ENCODE data around the gene ARHGAP23. TPM values are rescaled to one million over a fixed set of nuclear protein-coding genes. Genes with fewer than 3 reads are reported as not detected.
A peak's percentile ranks its signal among the peaks of the same experiment; 100 is the strongest.

Gene ARHGAP23
- total RNA-seq, 4 donors from 2014 or later: 2.6 to 119 (median 15.2) TPM

GRCh38 chr17:38552343-38552742 is 124.1 kb downstream of the ARHGAP23 start:
- Histone ChIP-seq H3K4me3 (no peak overlapping the region), H3K36me3 (no peaks in the 10 kb centered on the region), H3K4me1 (peaks cover 0 to under 1% of the 10 kb centered on the region in 2 donors), H3K9me3 (no peaks in the 10 kb centered on the region), H3K27me3 (no peaks in the 10 kb centered on the region), H3K27ac (no peak overlapping the region)
- DNase-seq: no peak
- TF ChIP-seq POLR2A (IDR thresholded peaks at IDR 0.05) (no peak), CTCF (IDR thresholded peaks at IDR 0.05) (no peak)
- intact Hi-C loops (cut with DNase I; ENCODE audit: low total_unique reads): no loop called here

GRCh38 chr17:38554430-38555350 is 126.4 kb downstream of the ARHGAP23 start:
- Histone ChIP-seq H3K27me3 (no peaks in the 10 kb centered on the region), H3K36me3 (no peaks in the 10 kb centered on the region), H3K9me3 (no peaks in the 10 kb centered on the region), H3K27ac (no peak overlapping the region), H3K4me3 (no peak overlapping the region), H3K4me1 (peaks cover 3% of the 10 kb centered on the region in 2 donors)
- intact Hi-C loops (cut with DNase I; ENCODE audit: low total_unique reads): no loop called here
- no peak for DNase-seq
- TF ChIP-seq POLR2A (IDR thresholded peaks at IDR 0.05) (no peak), CTCF (IDR thresholded peaks at IDR 0.05) (no peak)

- H3K9me3 ChIP-seq: no peaks in the 10 kb centered on the region
- no peaks in the 10 kb centered on the region for H3K36me3 ChIP-seq
- no peak for DNase-seq
- H3K4me3 ChIP-seq: no peak overlapping the region
- H3K27ac ChIP-seq: no peak overlapping the region
- no peak for TF ChIP-seq POLR2A (IDR thresholded peaks at IDR 0.05)
- no peak for TF ChIP-seq CTCF (IDR thresholded peaks at IDR 0.05)
- intact Hi-C loops (cut with DNase I; ENCODE audit: low total_unique reads): no loop called here
- H3K4me1 ChIP-seq: peaks cover 3% of the 10 kb centered on the region in 2 donors
- H3K27me3 ChIP-seq: no peaks in the 10 kb centered on the region
Measured at GRCh38 chr17:38556239-38556638, 128.0 kb downstream of the ARHGAP23 start.

GRCh38 chr17:38557396-38557795 is 129.1 kb downstream of the ARHGAP23 start:
- Histone ChIP-seq H3K9me3 (no peaks in the 10 kb centered on the region), H3K27ac (peak overlapping the region; percentile 59 to 70), H3K4me3 (no peak overlapping the region), H3K27me3 (no peaks in the 10 kb centered on the region), H3K4me1 (peaks cover 3% of the 10 kb centered on the region in 2 donors), H3K36me3 (no peaks in the 10 kb centered on the region)
- DNase-seq: no peak
- intact Hi-C loops (cut with DNase I; ENCODE audit: low total_unique reads): no loop called here
- TF ChIP-seq CTCF (IDR thresholded peaks at IDR 0.05) (no peak), POLR2A (IDR thresholded peaks at IDR 0.05) (no peak)
